HG03432 (cell line): ENCODE data around the gene PROZ.

Experiments used
- ATAC-seq: cut with Tn5 transposase; IDR thresholded peaks from one replicate; pipeline ENCODE4 v1.9.1; 2021; ENCODE audit warnings: mild to moderate bottlenecking, moderate library complexity; ENCODE audit not compliant: unreplicated experiment

The PROZ gene

DNA sequence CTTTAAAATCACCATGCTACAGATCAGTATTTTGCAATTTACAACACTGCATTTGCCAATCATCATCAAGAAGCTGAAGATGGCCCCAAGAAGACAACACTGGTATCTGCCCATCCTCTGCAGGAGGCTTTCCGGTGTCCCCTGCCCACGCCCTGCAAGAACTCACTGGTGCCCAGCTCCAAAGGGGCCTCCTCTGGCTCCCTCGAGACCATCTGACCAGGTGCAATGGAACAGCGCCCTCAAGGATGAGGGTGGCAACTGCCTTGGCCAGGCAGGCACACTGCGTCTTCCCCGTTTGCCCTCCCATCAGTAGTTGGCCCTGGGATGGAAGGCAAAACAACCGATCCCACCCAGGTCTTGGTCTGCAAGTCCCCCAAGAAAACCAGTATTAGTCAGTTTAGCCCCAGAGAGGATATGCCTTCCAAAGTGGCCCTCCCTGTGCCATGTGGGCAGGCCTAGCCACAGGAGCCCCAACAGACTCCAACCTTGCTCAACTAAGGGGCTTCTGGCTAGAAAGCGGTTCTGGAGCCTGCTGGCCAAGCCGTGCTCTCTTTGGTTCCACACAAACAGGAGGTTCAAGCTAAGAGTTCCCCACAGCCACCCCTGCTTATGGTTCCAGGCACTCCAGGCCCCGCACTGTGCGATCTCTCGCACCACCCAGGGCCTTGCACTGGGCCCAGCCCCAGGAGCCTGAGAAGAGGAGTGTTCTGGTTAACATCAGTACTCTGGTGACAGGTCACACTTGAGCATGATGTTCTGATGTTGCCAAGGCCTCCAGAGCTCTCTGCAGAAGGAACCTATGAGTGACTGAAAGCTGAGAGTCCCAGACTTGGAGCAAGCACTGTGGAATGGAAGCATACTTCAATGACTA is 45.3 kb downstream of the PROZ start:
- no peak for ATAC-seq

DNA sequence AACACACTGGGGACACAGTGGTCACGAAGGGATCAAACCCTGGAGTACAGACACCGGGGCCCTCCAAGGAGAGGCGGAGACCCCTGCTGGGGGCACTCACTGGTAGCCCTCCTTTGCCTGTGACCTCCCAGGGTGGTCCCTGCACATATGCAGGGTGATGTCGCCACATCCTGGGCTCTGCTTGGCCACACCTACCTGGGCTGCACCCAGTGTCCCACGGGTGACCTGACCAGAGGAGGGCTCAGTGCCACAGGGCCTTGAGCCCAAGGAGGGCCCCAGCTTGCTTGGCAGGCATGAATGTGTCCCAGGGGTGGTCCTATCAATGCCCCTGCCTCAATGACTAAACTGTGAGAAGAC is 45.9 kb downstream of the PROZ start:
- no peak for ATAC-seq

DNA sequence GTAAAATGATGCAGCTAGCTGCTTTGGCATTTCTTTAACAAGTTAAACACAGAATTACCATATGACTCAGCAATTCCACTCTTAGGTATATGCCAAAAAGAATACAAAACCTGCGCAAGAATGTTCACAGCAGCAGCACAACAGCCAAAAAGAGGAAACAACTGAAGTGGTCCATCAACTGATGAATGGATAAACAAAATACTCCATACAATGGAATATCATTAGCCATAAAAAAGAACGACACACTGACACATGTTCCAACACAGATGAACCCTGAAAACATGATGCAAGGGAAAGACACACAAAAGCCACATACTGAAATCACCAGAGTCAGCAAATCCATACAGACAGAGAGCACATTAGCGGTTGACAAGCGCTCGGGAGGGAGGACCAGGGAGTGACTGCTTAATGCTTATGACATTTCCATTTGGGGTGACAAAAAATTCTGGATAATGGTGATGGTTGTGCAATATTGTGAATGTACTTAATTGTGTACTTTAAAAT is 47.0 kb downstream of the PROZ start:
- ATAC-seq = no peak

GRCh38 chr13:113207460-113207859 is 49.0 kb downstream of the PROZ start:
- no peak for ATAC-seq

- peak; percentile 9 for ATAC-seq
Measured at GRCh38 chr13:113207890-113208420, 49.5 kb downstream of the PROZ start.

DNA sequence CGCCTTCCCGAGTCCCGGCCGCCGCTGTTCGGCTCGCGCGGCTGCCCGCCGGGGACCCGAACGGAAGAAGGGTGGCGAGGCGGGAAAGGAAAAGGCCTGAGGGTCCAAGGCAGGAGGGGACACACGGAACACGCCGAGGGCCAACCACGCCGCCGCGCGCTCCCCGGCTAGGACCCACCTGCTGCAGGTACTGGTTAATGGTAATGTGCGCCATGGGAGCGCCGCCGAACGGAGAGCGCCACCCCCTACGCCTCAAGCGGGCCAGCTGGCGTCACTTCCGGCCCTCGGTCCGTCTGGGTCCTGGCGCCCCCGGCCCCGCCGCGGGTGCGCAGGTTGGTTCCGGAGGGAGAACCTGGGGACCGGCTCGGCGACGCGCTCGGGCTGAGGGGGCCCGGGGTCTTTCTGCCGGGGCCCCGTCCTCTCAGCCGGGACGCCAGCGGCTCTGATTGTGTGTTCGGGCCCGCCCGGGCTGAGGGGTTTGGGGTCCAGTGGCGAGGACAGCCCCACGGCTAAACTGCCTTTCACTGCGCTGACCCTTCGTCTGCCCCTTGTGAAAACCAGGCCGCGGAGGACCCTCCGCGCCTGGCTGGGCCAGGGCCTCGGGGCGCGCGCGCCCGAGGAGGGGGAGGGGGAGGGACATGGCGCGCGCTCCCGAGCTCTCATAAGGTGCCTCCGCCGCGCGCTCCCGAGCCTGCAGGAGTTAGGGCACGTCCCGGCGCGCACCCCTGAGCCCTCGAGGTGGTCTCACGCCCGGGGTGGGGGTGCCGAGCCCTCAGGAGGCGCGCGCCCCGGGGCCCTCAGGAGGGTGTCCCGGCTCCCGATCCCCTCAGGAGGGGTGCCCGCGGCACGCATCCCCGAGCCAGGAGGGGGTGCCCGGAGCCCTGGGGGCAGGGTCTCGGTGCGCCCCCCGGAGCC is 50.2 kb downstream of the PROZ start, which contains the start of gene PCID2:
Gene PCID2, minus strand, starts transcription at position 249 of the 915 bp plus-strand sequence. Its CDS starts 35 bp downstream, at position 214.
- ATAC-seq = peak; percentile 81

DNA sequence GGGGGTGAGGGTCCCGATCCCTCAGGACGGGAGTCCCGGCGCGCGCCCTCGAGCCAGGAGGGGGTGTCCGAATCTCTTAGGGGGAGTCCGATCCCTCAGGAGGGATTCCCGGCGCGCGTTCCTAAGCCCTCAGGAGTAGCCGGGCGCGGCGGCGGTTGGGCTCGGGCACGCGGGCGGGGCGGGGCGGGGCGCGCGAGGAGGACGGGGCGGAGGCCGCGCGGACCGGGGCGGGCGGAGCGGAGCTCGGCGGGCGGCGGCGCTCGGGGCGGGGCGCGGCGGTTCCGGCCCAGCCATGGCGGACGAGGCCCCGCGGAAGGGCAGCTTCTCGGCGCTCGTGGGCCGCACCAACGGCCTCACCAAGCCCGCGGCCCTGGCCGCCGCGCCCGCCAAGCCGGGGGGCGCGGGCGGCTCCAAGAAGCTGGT is 50.9 kb downstream of the PROZ start, which contains the start of gene CUL4A:
Gene CUL4A, plus strand, starts transcription at position 278 of the 423 bp plus-strand sequence. Its CDS starts 15 bp downstream, at position 293.
- peak; percentile 53 for ATAC-seq

- peak; percentile 37 for ATAC-seq
Measured at GRCh38 chr13:113209759-113210421, 51.4 kb downstream of the PROZ start.

- ATAC-seq = no peak
Measured at GRCh38 chr13:113210833-113211232, 52.4 kb downstream of the PROZ start.

DNA sequence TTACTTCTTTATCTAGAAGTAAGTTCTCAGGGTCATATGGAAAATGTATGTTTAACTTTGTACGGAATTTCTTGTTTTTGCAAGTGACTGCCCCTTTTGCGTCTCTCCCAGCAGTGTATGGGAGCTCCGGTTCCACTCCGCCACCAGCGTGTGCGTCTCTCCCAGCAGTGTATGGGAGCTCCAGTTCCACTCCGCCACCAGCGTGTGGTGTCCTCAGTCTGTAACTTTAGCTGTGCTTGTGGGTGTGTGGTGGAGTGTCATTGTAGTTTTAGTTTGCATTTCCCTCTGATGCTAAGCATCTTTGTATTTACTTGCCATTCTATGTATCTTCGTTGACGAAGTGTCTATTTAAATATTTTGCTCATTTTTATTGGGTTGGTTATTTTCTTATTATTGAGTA is 53.3 kb downstream of the PROZ start:
- no peak for ATAC-seq

DNA sequence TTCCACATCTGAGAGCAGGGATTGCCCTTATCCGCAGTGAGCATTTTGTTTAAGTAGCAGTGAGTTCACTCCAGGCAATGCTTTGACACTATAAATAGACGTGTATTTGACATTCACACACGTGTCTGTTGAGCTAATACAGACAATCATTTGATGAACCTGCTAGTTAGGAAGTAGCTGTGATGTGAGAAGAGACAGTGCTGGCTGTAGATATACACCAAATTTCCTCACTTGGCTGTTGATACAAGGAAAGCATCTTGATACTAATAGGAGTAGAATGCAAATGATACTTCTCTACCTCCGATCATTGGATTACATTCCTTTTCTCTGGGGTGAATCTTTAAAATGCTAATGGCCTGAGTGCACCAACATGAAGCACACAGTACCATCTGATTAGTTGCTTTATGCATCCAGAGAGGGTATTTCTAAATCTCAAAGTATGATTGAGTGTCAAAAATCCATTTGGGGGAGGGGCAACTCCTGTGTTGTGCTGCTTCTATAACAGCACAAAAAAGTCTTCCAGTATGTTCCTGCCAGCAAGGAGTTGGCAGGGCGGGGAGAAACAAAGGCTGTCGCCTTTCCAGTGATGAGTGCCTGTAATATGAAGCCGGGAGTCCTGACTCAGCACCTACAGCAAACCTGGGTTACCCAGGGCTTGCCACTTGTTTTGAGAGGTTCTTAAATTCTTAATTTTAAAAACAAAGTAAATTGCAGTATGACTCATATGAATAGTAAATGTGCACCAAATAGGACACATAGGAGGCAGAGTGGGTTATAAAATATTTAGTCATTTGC is 58.0 kb downstream of the PROZ start:
- ATAC-seq = no peak

GRCh38 chr13:113218586-113218985 is 60.1 kb downstream of the PROZ start:
- ATAC-seq = no peak

DNA sequence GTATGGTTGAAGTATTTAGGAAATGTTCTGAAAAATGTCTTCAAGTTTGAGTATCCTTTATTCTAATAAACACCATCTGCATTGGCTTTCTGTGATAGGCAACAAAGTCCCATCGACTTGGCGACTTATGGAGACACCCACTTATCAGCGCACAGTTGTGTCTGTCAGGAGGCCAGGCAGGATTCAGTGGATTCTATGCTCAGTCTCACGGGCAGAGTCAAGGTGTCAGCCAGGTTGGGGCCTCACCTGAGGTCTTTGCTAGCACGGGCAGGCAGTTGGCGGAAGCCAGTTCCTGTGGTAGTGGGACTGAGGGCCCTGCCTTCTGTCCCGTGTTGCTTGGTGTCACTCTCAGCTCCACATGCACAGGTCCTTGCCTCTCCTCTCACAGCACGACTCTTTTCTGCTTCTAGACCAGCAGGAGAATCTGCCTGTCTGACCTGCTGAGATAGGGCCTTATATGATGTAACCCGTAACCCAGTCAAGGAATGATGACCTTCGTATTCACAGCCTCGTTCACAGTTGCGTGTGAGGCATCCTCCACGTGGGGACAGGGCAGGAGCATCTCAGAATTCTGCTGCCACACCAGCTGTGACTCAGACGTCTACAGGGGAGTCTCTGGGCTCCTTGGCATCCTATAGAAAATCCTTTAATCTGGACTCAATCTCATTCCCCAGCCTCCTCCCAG is 61.0 kb downstream of the PROZ start:
- no peak for ATAC-seq

DNA sequence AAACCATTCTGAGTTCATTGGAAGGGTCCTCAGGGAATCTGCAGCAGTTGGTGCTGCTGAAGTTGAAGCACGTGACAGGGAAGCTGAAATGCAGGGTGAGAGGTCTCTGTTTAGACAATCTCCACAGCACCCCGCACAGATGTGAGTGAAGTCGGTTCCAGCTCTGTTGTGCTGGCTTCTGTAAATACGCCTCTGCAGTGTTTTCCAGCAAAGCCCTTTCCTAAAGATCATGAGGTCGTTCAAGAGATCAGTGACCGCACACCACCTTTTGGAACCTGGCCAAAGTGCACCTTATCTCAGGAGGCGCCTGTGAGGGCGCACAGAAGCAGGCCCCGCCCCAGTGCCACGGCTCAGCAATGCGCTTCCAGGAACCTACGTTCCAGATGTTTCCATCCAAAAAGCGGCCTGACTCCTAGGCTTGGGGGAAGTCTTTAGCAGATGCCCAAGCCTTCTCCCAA is 61.7 kb downstream of the PROZ start:
- ATAC-seq = no peak

DNA sequence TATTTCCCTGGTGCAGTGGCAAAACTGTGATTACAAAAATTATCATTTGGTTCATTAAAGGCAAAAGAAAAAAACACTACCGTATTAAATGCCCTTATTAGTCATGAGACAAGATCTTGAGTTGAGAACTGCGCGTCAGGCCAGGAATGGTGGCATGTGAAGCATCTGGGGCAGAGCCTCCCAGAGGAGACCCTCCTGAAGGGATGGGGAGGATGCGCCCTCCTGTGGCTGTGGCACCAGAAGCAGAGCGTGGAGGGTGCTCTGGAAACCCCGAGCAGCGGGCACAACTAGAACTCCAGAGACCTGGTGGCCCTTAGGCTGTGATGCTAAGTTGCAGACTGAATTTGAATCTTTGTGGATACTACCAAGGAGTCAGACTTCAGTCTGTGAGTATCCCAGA is 62.4 kb downstream of the PROZ start:
- ATAC-seq = no peak
